HG02981 (cell line): ENCODE results near the gene ANKRD30BL.
"Not testable (repeated sequence)": the region's sequence is repeated elsewhere in the genome, so short reads cannot be mapped to it uniquely, and the experiment has no call there.

ENCODE experiments used
- ATAC-seq: cut with Tn5 transposase; IDR thresholded peaks from one replicate; pipeline ENCODE4 v1.9.1; 2021; ENCODE audit warnings: mild to moderate bottlenecking, moderate library complexity; ENCODE audit not compliant: unreplicated experiment

The ANKRD30BL gene

GRCh38 chr2:132161161-132162124, at the start of gene ANKRD30BL:
Gene ANKRD30BL, minus strand, starts transcription at chr2:132161952. Its CDS starts 247 bp downstream, at chr2:132161705.
- not testable (repeated sequence) for ATAC-seq

GRCh38 chr2:132202866-132203265, 41.1 kb upstream of the ANKRD30BL start:
- ATAC-seq, result not testable (repeated sequence)

DNA sequence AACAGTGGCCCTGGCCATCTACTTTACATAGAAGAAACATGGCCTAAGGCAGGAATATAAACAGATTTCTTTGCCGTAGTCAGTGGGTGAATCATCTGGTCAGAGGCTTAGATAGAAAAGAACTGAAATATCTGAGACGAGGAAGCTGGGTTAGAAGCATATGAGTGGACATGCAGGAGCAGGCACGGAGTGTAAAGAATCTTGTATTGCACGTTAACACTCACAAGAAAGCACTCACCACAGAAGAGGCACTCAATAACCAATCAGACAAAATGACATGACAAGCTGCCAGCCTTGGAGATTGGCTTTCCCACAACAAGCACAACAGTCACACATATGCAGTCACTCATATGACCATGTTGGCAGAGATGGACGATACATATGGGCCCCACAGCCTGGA, 31.1 kb upstream of the ANKRD30BL start:
- not testable (repeated sequence) for ATAC-seq

GRCh38 chr2:132167100-132167499, 5.3 kb upstream of the ANKRD30BL start:
- ATAC-seq, result not testable (repeated sequence)

DNA sequence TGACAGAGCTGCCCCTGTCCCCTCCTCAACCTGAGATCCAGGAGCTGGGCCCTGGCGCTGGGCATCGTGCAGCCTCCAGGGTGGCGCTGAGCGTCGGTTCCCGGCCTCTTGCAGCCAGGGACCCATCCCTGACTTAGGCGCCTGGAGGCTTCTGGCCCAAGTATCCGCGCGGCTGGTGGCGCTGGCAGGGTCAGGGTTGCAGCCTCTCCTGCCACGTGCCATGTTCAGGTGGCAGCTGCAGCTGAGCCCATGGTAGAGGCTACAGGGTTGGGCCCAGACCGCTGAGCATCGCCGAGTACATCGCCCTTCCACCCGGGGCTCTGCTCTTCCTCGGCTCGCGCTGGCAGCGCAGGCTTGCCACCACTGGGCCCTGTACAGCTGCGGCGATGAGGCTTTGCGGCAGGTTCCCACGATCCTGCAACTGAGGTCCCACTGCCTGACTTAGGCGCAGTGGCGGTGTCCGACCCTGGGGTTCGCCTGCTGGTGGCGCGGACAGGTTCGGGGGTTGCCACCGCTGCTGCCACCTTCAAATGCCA, 441 bp upstream of the ANKRD30BL start:
- ATAC-seq, result not testable (repeated sequence)

GRCh38 chr2:132146774-132147173, 15.0 kb downstream of the ANKRD30BL start:
- not testable (repeated sequence) for ATAC-seq
